ENCODE data around the gene SPINK8.
"Not testable (repeated sequence)": the region's sequence is repeated elsewhere in the genome, so short reads cannot be mapped to it uniquely, and the experiment has no call there.

Gene SPINK8

DNA sequence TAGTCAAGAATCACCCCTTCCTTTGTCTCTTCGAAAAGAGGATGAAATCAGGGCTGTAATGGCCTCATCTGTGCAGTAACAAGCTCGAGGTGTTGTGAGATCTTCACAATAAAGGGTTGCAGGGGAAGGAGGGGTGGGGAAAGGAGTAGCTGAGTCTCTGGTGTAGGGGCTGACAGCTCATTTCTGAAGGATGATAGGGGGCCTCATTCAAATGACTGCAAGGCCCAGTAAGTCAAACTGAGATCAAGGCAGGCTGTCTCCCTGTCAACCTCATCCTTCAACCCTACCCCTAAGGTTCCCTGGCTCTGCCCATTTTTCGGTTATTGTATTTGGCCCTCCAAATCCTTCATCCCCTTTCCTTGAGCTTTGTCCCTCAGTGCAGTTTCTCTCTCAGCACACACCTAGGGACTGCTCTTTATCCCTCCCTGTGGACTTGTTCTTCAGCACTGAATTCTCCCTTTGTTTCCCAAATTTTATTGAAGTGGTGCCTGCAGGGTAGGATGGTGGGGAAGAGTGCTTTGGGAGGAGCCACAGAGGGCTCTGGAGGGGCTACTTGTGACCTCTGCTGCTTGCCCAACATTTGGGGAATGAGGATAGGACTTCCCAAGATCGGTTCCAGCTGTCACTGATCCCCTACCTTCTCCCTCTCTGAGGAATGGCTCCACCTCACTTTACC, 54.4 kb downstream of the SPINK8 start:
- no peak for DNase-seq (ENCODE audit: low spot score)

- no peak for DNase-seq (ENCODE audit: low spot score)
Observed at GRCh38 chr3:48276911-48277641, 56.4 kb downstream of the SPINK8 start.

DNA sequence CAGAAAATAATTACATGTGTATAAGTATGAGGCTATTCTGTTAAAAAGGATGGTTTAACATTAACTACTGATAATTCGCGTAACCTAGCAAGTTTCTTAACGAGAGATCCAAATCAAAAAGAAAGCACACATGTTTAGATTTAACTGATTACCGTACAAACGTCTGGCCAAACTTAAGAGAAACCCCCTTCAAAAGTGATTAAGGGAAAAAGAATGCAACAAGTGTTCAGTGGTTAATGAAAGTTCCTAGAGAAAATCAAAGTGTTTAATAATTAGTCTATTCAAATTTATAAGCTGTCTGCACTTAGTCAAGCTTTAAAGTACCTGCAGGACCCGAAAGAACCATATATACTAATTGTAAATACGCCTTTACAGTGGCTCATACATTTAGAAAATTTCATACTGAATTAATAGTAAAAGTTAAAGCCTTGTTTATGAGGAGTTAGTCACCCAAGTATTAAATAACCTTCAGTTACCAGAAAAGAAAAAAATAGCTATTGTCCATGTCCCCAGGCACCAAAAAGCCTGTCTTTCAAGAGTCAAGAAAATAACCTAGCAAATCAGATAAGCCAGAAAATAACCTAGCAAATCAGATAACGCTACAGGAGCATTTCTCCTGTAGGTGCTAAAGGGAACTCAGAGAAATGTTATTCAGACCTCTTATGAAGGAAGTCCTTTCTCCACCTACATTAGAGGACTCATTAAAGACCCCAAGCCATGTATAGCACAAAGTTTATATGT, 58.0 kb downstream of the SPINK8 start:
- no peak for DNase-seq (ENCODE audit: low spot score)

DNA sequence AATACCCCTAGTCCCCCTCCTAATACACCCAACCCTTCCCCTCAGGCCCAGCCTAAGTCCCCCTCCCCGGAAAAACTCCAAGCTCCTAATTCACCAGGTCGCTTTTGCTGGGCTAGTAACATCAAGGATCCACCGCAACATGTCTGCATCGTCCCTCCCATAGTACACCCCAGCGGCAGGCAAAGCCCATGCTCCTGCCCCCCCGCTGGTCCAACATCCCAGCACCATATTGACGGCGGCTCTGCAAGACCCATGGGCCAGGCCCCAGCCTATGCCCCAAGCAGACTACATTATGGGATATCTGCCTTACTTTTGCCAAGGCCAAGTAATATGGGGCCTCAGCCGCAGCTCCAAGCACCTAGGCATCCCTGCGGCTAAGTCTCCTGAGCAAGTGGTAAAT, 59.0 kb downstream of the SPINK8 start:
- DNase-seq (ENCODE audit: low spot score), result no peak

- peak; percentile 89 for DNase-seq (ENCODE audit: low spot score)
Observed at GRCh38 chr3:48273594-48274211, 59.8 kb downstream of the SPINK8 start.

GRCh38 chr3:48271763-48272498, 61.5 kb downstream of the SPINK8 start:
- no peak for DNase-seq (ENCODE audit: low spot score)

DNA sequence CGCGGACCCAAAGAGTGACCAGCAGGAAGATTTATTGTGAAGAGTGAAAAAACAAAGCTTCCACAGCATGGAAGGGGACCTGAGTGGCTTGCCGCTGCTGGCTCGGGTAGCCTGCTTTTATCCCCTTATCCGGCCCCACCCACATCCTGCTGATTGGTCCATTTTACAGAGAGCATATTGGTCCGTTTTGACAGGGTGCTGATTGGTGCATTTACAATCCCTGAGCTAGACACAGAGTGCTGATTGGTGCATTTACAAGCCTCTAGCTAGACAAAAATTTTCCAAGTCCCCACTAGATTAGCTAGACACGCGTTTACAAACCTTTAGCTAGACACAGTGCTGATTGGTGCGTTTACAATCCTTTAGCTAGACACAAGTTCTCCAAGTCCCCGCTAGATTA, 62.2 kb downstream of the SPINK8 start:
- not testable (repeated sequence) for DNase-seq (ENCODE audit: low spot score)

DNA sequence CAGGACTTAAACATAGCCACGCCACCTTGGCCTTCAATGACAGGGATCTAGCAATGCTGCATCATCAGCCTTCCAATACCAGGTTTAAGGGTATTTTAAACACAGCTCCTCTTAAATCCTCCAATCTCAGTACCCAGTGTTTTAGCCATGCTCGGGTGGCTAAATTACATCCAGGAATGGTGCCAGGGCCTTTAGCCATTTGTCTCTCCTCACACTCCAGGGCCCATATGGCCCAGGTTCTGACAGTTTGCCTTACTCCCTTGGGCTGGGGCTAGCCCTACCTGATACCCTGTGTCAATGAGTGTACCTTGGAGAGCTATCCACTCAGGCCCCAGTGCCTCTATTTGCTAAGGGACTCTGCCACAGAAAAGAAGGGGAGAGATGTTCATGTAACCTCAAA, 63.2 kb downstream of the SPINK8 start:
- DNase-seq (ENCODE audit: low spot score), result no peak

DNA sequence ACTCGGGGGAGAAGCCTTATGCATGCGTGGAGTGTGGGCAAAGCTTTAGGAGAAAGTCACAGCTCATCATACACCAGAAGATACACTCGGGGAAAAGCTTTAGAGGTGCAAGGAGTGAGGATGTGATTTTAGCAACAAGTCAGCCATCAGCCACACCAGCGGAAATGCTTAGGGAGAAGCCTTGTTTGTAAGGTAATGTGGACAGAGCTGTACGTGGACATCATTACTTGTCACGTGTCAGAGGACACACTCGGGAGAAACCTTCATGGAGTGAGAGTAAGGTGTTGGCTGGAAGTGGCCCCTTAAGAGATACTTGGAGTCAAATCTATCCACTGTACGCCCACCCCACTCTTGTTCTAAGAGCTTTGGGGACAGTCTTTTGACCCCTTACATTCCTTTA, 63.9 kb downstream of the SPINK8 start:
- no peak for DNase-seq (ENCODE audit: low spot score)

DNA sequence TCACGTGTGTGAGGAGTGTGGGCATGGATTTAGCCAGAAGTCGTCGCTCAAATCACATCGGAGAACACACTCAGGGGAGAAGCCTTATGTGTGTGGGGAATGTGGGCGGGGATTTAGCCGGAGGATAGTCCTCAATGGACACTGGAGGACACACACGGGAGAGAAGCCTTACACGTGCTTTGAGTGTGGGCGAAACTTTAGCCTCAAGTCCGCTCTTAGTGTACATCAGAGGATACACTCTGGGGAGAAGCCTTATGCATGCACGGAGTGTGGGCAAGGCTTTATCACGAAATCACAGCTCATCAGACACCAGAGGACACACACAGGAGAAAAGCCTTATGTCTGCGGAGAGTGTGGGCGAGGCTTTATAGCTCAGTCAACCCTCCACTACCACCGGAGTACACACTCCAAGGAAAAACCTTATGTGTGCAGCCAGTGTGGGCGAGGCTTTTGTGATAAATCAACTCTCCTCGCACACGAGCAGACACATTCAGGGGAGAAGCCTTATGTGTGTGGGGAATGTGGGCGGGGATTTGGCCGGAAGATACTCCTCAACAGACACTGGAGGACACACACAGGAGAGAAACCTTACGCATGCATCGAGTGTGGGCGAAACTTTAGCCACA, 64.4 kb downstream of the SPINK8 start:
- no peak for DNase-seq (ENCODE audit: low spot score)

DNA sequence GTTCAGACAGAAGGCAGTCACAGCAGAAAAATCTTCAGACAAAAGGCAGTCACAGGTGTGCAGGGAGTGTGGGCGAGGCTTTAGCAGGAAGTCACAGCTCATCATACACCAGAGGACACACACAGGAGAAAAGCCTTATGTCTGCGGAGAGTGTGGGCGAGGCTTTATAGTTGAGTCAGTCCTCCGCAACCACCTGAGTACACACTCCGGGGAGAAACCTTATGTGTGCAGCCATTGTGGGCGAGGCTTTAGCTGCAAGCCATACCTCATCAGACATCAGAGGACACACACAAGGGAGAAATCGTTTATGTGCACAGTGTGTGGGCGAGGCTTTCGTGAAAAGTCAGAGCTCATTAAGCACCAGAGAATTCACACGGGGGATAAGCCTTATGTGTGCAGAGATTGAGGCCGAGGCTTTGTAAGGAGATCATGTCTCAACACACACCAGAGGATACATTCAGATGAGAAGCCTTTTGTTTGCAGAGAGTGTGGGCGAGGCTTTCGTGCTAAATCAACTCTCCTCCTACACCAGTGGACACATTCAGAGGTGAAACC, 65.0 kb downstream of the SPINK8 start:
- DNase-seq (ENCODE audit: low spot score), result peak; percentile 74

DNA sequence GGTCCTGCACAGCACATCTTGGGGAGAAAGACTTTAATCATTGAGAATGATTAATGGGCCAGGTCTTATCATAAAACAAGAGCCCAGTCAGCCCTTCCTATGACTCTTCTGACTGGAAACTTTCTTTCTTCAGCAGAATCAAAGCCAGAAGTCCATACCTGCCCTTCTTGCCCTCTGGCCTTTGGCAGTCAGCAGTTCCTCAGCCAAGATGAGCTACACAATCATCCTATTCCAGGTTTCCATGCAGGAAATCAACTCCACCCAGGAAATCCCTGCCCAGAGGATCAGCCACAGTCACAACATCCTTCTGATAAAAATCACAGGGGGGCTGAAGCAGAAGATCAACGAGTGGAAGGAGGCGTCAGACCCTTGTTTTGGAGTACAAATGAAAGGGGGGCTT, 65.7 kb downstream of the SPINK8 start:
- DNase-seq (ENCODE audit: low spot score), result no peak

- DNase-seq (ENCODE audit: low spot score), result no peak
Observed at GRCh38 chr3:48258530-48258929, 74.9 kb downstream of the SPINK8 start.

Data from COLO829 (cell line).